Spleen (tissue), 7 donors: ENCODE measurements around the gene EML5.

Source experiments
- CTCF ChIP-seq, 11 experiments: fragments of 200-600 bp in 7 of 11; fragments of 450-650 bp in 4 of 11; sonication (generic) in 4 of 11; IDR thresholded peaks in 8 of 11; conservative IDR thresholded peaks in 3 of 11; 1 replicate in 7 of 11; 2 replicates in 4 of 11; pipeline versions ENCODE4 v1.4.0 to v1.8.0; 2016 to 2021; ENCODE audit warnings: antibody characterized with exemption in 11 of 11, inconsistent platforms in 4 of 11, mild to moderate bottlenecking in 1 of 11
- POLR2A ChIP-seq, 3 donors: fragments of 450-650 bp; IDR thresholded peaks; one replicate each; pipeline ENCODE4 v1.5.1; 2017; ENCODE audit warnings: antibody characterized with exemption in 3 of 3, mild to moderate bottlenecking in 1 of 3
- POLR2AphosphoS5 ChIP-seq, 3 donors: sonication (generic); formaldehyde crosslinking; IDR thresholded peaks; one replicate each; pipeline ENCODE4 v1.5.1; 2017; ENCODE audit warnings: antibody characterized with exemption in 3 of 3
- donor health status: DM: no; HTN: no; CAD: no; lungs with moderate emphysema.
- donor health status: DM: no; HTN: no; CAD: no.
- donor health status: DM: no; HTN: no; CAD: no.

- TF ChIP-seq POLR2AphosphoS5 (IDR thresholded peaks at IDR 0.05) (no peak), CTCF (IDR thresholded peaks at IDR 0.05 in 8 of 11, conservative IDR thresholded peaks at IDR 0.05 in 3 of 11) (no peak), POLR2A (IDR thresholded peaks at IDR 0.05) (no peak)
Measured at GRCh38 chr14:88815980-88816379, 23.2 kb upstream of the EML5 start.
